ENCODE data around the gene PDCD11.

The PDCD11 gene

DNA sequence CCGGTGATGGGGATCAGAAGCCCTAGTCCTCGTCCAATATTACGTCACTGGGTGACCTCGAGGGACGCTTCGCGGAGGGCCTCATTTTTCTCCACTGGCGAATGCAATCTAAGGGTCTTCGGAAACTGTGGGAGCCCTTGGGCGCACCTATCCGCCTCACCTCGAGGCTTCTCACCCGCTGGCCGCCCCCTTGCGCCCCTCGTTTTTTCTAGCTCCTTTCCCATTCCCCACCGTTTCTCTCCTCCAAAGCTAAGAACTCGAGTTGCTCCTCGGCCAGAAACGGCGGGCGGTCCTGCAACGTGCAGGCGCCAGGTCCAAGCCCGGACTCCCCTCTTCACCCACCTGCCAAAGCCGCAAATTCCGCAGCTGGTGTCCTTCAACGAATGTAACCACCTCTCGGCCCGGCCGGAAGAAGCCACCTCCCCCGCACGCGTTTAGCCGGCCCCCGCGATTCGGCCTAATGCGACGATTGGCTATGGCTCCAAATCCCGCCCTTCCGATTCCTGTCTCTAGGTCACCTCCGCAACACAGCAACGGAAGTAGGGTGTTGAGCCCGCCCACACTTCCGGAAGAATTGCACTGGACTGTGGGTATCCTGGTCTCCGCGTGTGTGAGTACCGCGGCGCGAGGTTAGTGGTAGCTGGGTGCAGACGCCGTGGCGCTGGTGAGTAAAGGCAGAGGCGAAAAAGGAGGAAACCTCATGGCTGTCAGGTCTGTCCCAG, at the start of gene PDCD11, which contains the start of gene ATP5MK:
Gene PDCD11, plus strand, starts transcription at position 560 of the 722 bp plus-strand sequence. CDS start 1,801 bp downstream, outside the sequence.
Gene ATP5MK, minus strand, starts transcription at position 409 of the 722 bp plus-strand sequence. CDS start 4,018 bp downstream, outside the sequence.
- TF ChIP-seq GATA3 (IDR thresholded peaks at IDR 0.05; ENCODE audit: low read depth, low read length) (no peak), GATA2 (IDR thresholded peaks at IDR 0.05; ENCODE audit: low read depth, low read length) (no peak)

DNA sequence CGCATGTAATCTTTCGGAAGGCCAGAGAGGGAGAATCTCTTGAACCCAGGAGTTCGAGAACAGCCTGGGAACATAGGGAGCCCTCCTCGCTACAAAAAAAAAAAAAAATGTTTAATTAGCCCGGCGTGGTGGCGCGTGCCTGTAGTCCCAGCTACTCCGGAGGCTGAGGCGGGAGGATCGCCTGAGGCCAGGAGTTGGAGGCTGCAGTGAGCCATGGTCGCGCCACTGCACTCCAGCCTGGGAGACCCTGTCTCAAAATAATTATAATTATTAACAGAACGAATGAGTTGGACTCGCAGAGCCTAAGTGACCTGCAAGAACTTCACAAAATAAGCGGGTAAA, 46.3 kb upstream of the PDCD11 start:
- no peak for TF ChIP-seq GATA2 (IDR thresholded peaks at IDR 0.05; ENCODE audit: low read depth, low read length)
- TF ChIP-seq GATA3 (IDR thresholded peaks at IDR 0.05; ENCODE audit: low read depth, low read length): no peak

DNA sequence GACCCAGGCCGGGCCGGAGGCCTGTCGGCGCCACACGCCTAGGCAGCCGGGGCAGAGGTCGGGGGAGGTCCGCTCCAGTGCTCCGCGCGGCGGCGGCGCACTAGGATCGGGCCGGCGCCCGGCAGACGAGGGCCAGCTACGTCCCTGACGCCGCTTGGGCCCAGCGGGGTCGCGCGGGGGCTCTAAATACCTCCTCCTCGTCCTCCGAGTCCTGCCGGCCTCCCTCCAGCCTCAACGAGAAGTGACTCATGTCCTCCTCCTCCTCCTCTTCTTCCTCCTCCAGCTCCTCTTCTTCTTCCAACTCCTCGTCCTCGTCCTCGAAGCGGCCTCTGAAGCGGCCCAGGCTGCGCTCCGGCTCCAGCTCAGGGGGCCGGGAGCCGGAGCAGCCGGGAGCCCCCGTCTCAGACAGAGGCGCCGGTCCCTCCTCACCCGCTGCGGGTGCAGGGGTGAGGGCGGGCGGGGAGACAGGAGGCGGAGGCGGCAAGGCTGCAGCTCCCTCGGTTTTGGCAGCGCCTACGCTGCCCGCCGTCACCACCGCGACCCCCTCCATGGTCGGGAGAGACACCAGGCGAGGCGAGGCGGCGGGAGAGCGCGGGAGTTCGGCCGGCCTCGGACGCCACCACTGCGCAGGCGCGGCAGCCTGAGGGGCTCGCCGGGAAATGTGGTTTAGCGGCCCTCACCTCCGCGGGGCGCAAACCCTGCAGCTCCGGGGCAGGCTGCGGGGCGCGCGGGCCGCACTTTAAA, 45.7 kb upstream of the PDCD11 start, which contains the start of gene PCGF6:
Gene PCGF6, minus strand, starts transcription at position 624 of the 744 bp plus-strand sequence. Its CDS starts 74 bp downstream, at position 550.
- TF ChIP-seq GATA2 (IDR thresholded peaks at IDR 0.05; ENCODE audit: low read depth, low read length) (no peak), GATA3 (IDR thresholded peaks at IDR 0.05; ENCODE audit: low read depth, low read length) (no peak)

DNA sequence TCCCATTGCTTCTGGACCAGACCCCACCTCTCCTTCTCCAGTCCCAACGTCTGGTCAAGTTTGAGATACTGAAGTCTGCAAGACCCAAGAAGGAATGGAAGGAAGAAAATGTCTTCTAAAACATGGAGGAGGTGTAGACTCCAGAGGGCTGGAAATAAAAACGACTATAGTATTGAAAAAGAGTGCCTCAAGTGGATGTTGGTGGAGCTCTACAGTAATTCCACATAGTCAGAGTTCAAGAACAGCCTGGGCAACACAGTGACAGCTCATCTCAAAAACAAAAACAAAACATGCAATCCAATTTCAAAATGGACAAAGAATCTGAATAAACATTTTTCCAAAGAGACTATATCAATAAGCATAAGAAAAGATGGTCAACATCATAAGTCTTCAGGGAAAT, 43.1 kb upstream of the PDCD11 start:
- no peak for TF ChIP-seq GATA2 (IDR thresholded peaks at IDR 0.05; ENCODE audit: low read depth, low read length)

- TF ChIP-seq GATA3 (IDR thresholded peaks at IDR 0.05; ENCODE audit: low read depth, low read length): no peak
- no peak for TF ChIP-seq GATA2 (IDR thresholded peaks at IDR 0.05; ENCODE audit: low read depth, low read length)
Observed at GRCh38 chr10:103355906-103356599, 40.4 kb upstream of the PDCD11 start.

DNA sequence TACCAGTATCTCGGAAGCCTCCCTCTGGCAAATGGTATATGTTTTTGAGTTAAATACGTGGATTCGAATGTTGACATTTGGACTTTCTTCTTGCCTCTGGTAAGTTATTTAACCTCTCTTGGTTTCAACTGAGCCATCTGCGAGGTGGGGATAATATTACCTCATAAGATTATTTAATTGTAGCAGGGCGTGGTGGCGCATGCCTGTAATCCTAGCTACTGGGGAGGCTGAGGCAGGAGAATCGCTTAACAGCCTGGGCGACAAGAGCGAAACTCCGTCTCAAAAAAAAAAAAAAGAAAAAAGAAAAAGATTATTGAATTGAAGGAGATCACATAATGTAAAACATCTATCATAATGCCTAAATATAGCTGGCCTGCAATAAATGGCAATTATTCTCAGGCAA, 29.0 kb upstream of the PDCD11 start:
- TF ChIP-seq GATA2 (IDR thresholded peaks at IDR 0.05; ENCODE audit: low read depth, low read length) (no peak), GATA3 (IDR thresholded peaks at IDR 0.05; ENCODE audit: low read depth, low read length) (no peak)

- no peak for TF ChIP-seq GATA2 (IDR thresholded peaks at IDR 0.05; ENCODE audit: low read depth, low read length)
- no peak for TF ChIP-seq GATA3 (IDR thresholded peaks at IDR 0.05; ENCODE audit: low read depth, low read length)
Observed at GRCh38 chr10:103367782-103368518, 28.5 kb upstream of the PDCD11 start, which contains the start of gene TAF5. Gene TAF5, plus strand, starts transcription at chr10:103367976. Its CDS starts 14 bp downstream, at chr10:103367990.

DNA sequence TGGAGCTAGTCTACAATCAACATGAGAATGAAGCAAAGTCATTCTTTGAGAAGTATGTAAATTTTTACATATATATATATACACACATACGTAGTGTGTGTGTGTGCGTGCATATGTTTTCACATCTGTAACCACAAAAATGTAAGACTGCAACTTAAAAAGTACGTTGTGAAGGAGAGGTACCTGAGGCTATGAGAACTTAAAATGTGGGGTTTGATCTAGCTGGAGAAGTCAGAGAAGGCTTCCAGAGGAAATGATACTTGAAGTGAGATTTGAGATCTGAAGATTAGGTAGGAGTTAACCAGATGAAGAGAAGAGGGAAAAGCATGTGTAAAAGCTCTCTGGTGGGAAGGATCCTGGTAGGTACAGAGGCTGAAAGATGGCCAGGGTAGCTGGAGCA, 22.9 kb upstream of the PDCD11 start:
- TF ChIP-seq GATA2 (IDR thresholded peaks at IDR 0.05; ENCODE audit: low read depth, low read length) (no peak), GATA3 (IDR thresholded peaks at IDR 0.05; ENCODE audit: low read depth, low read length) (no peak)

- TF ChIP-seq GATA2 (IDR thresholded peaks at IDR 0.05; ENCODE audit: low read depth, low read length): no peak
- TF ChIP-seq GATA3 (IDR thresholded peaks at IDR 0.05; ENCODE audit: low read depth, low read length): no peak
Observed at GRCh38 chr10:103374263-103374662, 22.2 kb upstream of the PDCD11 start.

DNA sequence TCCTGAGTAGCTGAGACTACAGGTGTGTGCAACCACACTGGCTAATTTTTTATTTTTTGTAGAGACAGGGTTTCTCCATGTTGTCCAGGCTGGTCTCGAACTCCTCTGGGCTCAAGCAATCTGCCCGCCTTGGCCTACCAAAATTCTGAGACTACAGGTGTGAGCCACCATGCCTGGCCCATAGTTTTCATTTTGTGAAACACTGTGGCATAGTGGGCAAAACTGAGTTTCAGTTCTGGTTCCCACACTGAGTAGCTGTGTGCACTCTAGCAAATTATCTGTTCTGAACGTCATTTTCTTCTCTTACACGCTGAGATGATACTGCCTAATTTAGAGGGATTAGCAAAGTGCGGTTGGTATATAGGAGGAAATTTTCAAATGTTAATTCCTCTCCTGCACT, 13.7 kb upstream of the PDCD11 start:
- TF ChIP-seq GATA2 (IDR thresholded peaks at IDR 0.05; ENCODE audit: low read depth, low read length) (no peak), GATA3 (IDR thresholded peaks at IDR 0.05; ENCODE audit: low read depth, low read length) (no peak)

DNA sequence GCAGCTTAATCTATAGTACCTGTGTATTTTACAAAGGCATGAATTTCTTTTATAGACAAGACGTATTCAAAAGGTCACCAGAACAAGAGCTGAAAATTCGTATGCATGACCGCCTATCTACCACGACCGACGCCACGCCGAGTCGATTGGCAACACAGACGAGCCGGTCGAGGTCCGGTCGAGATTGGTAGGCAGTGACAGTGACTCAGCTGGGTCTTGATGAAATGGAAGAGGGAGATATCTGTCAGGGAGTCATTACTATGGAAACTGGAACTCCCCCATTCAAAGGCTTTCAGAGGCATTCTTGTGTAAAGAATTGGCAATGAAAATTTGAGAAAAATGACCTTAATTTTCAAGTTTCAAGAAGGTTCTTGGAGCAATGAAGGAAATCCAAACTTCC, 2.2 kb upstream of the PDCD11 start:
- TF ChIP-seq GATA3 (IDR thresholded peaks at IDR 0.05; ENCODE audit: low read depth, low read length) (no peak), GATA2 (IDR thresholded peaks at IDR 0.05; ENCODE audit: low read depth, low read length) (no peak)

GRCh38 chr10:103395754-103396066, 716 bp upstream of the PDCD11 start:
- TF ChIP-seq GATA2 (IDR thresholded peaks at IDR 0.05; ENCODE audit: low read depth, low read length): no peak

DNA sequence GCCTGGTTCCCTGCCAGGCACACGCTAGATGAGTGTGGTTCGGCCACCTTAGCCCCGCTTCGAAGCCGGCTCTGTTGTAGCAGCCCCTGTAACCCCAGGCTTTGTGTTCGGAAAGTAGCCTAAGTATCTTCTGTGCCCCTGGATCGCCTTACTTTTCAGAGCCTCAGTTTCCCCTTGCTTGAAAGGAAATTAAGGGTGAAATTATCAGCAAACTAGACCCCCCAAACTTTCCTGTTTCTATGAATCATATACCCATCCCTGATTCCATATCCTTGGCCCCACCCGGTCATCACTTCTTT, 312 bp downstream of the PDCD11 start:
- TF ChIP-seq GATA2 (IDR thresholded peaks at IDR 0.05; ENCODE audit: low read depth, low read length) (no peak), GATA3 (IDR thresholded peaks at IDR 0.05; ENCODE audit: low read depth, low read length) (no peak)

DNA sequence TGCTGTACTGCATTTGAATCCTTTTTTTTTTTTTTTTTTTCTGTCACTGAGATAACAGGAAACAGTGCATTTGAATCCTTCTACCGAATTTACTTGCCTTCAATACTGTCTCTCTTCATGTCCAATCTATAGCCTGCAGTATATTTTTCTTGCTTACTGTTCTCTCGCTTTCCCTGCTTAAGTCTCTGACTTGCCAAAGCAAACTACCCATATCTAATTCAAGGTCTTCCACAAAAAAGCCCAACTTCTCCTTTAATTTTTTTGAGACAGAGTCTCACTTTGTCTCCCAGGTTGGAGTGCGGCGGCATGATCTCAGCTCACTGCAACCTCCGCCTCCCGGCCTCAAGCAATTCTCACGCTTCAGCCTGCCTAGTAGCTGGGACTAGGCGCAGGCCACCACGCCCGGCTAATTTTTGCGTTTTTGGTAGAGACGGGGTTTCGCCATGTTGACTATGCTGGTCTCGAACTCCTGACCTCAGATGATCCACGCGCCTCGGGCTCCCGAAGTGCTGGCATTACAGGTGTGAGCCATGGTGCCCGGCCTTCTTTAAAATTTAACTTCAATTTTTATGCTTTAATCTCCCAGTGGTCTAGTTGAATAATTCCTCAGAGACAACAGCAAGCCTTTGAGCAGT, 882 bp downstream of the PDCD11 start:
- TF ChIP-seq GATA2 (IDR thresholded peaks at IDR 0.05; ENCODE audit: low read depth, low read length) (no peak), GATA3 (IDR thresholded peaks at IDR 0.05; ENCODE audit: low read depth, low read length) (no peak)

All from SH-SY5Y (cell line).